NB4 (cell line): ENCODE results near the gene EDIL3.

Experiments used
- CTCF ChIP-seq: IDR thresholded peaks from one replicate; pipeline ENCODE4 v1.5.1; 2012; ENCODE audit warnings: low read depth, low read length
- MAX ChIP-seq: IDR thresholded peaks from 2 replicates; pipeline ENCODE4 v1.6.1; 2011; ENCODE audit warnings: low read depth, low read length
- POLR2A ChIP-seq: IDR thresholded peaks from 2 replicates; pipeline ENCODE4 v1.6.1; 2011; ENCODE audit warnings: mild to moderate bottlenecking; ENCODE audit not compliant: insufficient read length; ENCODE audit errors: extremely low read depth

GRCh38 chr5:84260939-84261338 lies 123.7 kb downstream of the EDIL3 start:
- TF ChIP-seq POLR2A (no peak), CTCF (no peak), MAX (no peak)
